Measurements from ENCODE around the gene HEBP1.

The HEBP1 gene

GRCh38 chr12:12930633-12931219 is 69.3 kb downstream of the HEBP1 start:
- no peak for DNase-seq (ENCODE audit: low spot score)
- no peak overlapping the region for H3K18ac ChIP-seq (ENCODE audit: low read length)
- H3K9me3 ChIP-seq (replicated peaks in 1 of 2; ENCODE audit: control insufficient read depth in 2 of 2, insufficient read depth in 1 of 2, low read depth in 1 of 2, low read length in 2 of 2) = peaks cover 0 to 6% of the 10 kb centered on the region in 2 donors

DNA sequence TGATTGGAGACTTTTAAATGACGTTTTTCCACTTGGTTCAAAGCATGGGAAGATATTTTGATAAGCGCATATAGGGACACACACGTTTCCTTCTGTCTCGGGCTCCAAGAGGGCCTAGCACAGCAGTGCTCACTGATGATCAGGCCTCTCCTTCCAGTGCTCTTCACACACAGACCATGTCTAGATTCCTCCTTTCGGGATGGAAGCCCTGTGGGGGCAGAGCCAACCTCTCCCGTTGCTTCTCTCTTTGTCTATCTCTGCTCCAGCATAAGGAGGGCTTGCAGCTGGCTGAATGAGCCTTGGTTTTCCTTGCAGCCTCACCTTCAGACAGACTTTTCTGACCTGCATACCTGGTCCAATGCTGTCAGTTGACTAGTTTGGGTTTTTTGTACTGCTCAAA is 70.4 kb downstream of the HEBP1 start:
- DNase-seq (ENCODE audit: low spot score) = no peak
- Histone ChIP-seq H3K9me3 (replicated peaks in 1 of 2; ENCODE audit: control insufficient read depth in 2 of 2, insufficient read depth in 1 of 2, low read depth in 1 of 2, low read length in 2 of 2) (peaks cover 0 to 6% of the 10 kb centered on the region in 2 donors), H4K91ac (ENCODE audit: low read depth, low read length, poor library complexity) (no peak overlapping the region), H4K8ac (ENCODE audit: low read depth, low read length) (no peak overlapping the region), H3K27ac (replicated peaks; ENCODE audit: low read length) (no peak overlapping the region), H2BK5ac (ENCODE audit: low read length) (no peak overlapping the region), H3K4me1 (ENCODE audit: control insufficient read depth in 2 of 2, insufficient read depth in 1 of 2, low read depth in 1 of 2, low read length in 2 of 2) (peaks cover 2 to 10% of the 10 kb centered on the region in 2 donors), H2BK15ac (ENCODE audit: low read length) (no peak overlapping the region), H2BK120ac (ENCODE audit: low read depth, low read length) (no peak overlapping the region), H3K14ac (ENCODE audit: low read length) (no peak overlapping the region), H3K27me3 (ENCODE audit: control insufficient read depth in 3 of 3, insufficient read depth in 3 of 3, low read depth in 1 of 3, low read length in 3 of 3) (no peaks in the 10 kb centered on the region), H3K18ac (ENCODE audit: low read length) (no peak overlapping the region), H2AFZ (ENCODE audit: low read length) (no peak overlapping the region), H3K36me3 (replicated peaks in 1 of 2; ENCODE audit: control insufficient read depth in 2 of 2, insufficient read depth in 2 of 2, low read length in 2 of 2) (no peaks in the 10 kb centered on the region), H3K79me1 (ENCODE audit: low read depth, low read length) (no peaks in the 10 kb centered on the region), H2AK5ac (ENCODE audit: low read depth, low read length) (no peak overlapping the region), H3K23ac (ENCODE audit: low read depth, low read length, poor library complexity) (no peak overlapping the region), H3K4me3 (ENCODE audit: low read length in 2 of 2) (no peak overlapping the region), H3K9ac (ENCODE audit: low read depth, low read length, poor library complexity) (no peak overlapping the region), H2BK12ac (ENCODE audit: low read length) (no peak overlapping the region), H3K4me2 (ENCODE audit: insufficient read depth, low read length, poor library complexity, severe bottlenecking) (no peak overlapping the region), H3K4ac (ENCODE audit: low read length) (no peak overlapping the region)
- WGBS, 2 donors (ENCODE audit: extremely low coverage in 2 of 2, insufficient read length in 2 of 2, insufficient replicate concordance in 1 of 2) = no CpG with 5 or more reads among the region's 6 CpGs

More at GRCh38 chr12:12930633-12931219, 69.3 kb downstream of the HEBP1 start:
- Histone ChIP-seq H3K4me3 (ENCODE audit: low read length in 2 of 2) (no peak overlapping the region), H3K14ac (ENCODE audit: low read length) (no peak overlapping the region), H3K27me3 (ENCODE audit: control insufficient read depth in 3 of 3, insufficient read depth in 3 of 3, low read depth in 1 of 3, low read length in 3 of 3) (no peaks in the 10 kb centered on the region), H3K36me3 (replicated peaks in 1 of 2; ENCODE audit: control insufficient read depth in 2 of 2, insufficient read depth in 2 of 2, low read length in 2 of 2) (no peaks in the 10 kb centered on the region), H2BK12ac (ENCODE audit: low read length) (no peak overlapping the region), H3K79me1 (ENCODE audit: low read depth, low read length) (no peaks in the 10 kb centered on the region), H3K4me1 (ENCODE audit: control insufficient read depth in 2 of 2, insufficient read depth in 1 of 2, low read depth in 1 of 2, low read length in 2 of 2) (peaks cover 2 to 8% of the 10 kb centered on the region in 2 donors), H4K91ac (ENCODE audit: low read depth, low read length, poor library complexity) (no peak overlapping the region), H2BK5ac (ENCODE audit: low read length) (no peak overlapping the region), H3K4me2 (ENCODE audit: insufficient read depth, low read length, poor library complexity, severe bottlenecking) (no peak overlapping the region), H3K27ac (replicated peaks; ENCODE audit: low read length) (no peak overlapping the region), H3K4ac (ENCODE audit: low read length) (no peak overlapping the region), H3K9ac (ENCODE audit: low read depth, low read length, poor library complexity) (no peak overlapping the region), H4K8ac (ENCODE audit: low read depth, low read length) (no peak overlapping the region), H2BK15ac (ENCODE audit: low read length) (no peak overlapping the region), H2BK120ac (ENCODE audit: low read depth, low read length) (no peak overlapping the region), H2AK5ac (ENCODE audit: low read depth, low read length) (no peak overlapping the region), H3K23ac (ENCODE audit: low read depth, low read length, poor library complexity) (no peak overlapping the region), H2AFZ (ENCODE audit: low read length) (no peak overlapping the region)
- no CpG with 5 or more reads among the region's 2 CpGs for WGBS, 2 donors (ENCODE audit: extremely low coverage in 2 of 2, insufficient read length in 2 of 2, insufficient replicate concordance in 1 of 2)

DNA sequence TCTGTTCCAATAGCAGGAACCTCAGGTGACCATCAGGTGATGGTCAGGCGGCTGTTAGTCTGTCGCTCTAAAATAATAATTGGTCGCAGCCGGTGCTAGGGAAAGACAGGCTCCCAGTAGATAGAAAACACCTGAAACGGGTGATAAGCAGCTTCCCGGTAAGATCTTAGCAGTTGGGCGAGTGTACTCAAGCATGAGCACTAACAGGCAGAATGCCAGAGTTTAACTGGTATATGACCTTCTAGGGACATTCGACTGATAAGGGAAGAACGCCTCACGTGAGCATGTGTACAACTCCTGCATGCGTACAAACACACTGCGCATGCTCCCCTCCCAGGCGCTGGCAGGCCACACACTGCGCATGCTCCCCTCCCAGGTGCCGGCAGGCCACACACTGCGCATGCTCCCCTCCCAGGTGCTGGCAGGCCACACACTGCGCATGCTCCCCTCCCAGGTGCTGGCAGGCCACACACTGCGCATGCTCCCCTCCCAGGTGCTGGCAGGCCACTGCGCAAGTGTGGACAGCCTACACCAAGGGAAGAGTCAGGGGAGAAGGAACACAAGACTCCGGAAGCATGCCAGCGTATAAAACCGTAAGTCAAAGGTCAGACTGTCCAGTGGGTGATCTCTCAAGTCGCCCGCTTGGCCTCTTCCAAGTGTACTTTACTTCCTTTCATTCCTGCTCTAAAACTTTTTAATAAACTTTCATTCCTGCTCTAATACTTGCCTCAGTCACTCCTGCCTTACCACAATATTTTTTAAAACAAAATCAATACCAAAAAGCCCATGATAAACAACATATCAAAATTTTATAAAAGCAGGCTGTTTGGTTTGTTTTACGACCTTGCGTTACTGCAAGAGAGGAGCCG is 72.6 kb downstream of the HEBP1 start:
- Histone ChIP-seq H2BK5ac (ENCODE audit: low read length) (no peak overlapping the region), H4K8ac (ENCODE audit: low read depth, low read length) (no peak overlapping the region), H4K91ac (ENCODE audit: low read depth, low read length, poor library complexity) (no peak overlapping the region), H3K18ac (ENCODE audit: low read length) (no peak overlapping the region), H2AK5ac (ENCODE audit: low read depth, low read length) (no peak overlapping the region), H3K36me3 (replicated peaks in 1 of 2; ENCODE audit: control insufficient read depth in 2 of 2, insufficient read depth in 2 of 2, low read length in 2 of 2) (no peaks in the 10 kb centered on the region), H3K27ac (replicated peaks; ENCODE audit: low read length) (no peak overlapping the region), H3K79me1 (ENCODE audit: low read depth, low read length) (no peaks in the 10 kb centered on the region), H2BK15ac (ENCODE audit: low read length) (no peak overlapping the region), H2BK12ac (ENCODE audit: low read length) (no peak overlapping the region), H3K4me1 (ENCODE audit: control insufficient read depth in 2 of 2, insufficient read depth in 1 of 2, low read depth in 1 of 2, low read length in 2 of 2) (peaks cover 2% of the 10 kb centered on the region in 2 donors), H2BK120ac (ENCODE audit: low read depth, low read length) (no peak overlapping the region), H3K23ac (ENCODE audit: low read depth, low read length, poor library complexity) (no peak overlapping the region), H3K14ac (ENCODE audit: low read length) (no peak overlapping the region), H3K4me3 (ENCODE audit: low read length in 2 of 2) (no peak overlapping the region), H3K27me3 (ENCODE audit: control insufficient read depth in 3 of 3, insufficient read depth in 3 of 3, low read depth in 1 of 3, low read length in 3 of 3) (no peaks in the 10 kb centered on the region), H3K4ac (ENCODE audit: low read length) (no peak overlapping the region), H2AFZ (ENCODE audit: low read length) (no peak overlapping the region), H3K9me3 (replicated peaks in 1 of 2; ENCODE audit: control insufficient read depth in 2 of 2, insufficient read depth in 1 of 2, low read depth in 1 of 2, low read length in 2 of 2) (peaks cover 0 to 6% of the 10 kb centered on the region in 2 donors), H3K4me2 (ENCODE audit: insufficient read depth, low read length, poor library complexity, severe bottlenecking) (no peak overlapping the region), H3K9ac (ENCODE audit: low read depth, low read length, poor library complexity) (no peak overlapping the region)
- no peak for DNase-seq (ENCODE audit: low spot score)
- no CpG with 5 or more reads among the region's 27 CpGs for WGBS, 2 donors (ENCODE audit: extremely low coverage in 2 of 2, insufficient read length in 2 of 2, insufficient replicate concordance in 1 of 2)

DNA sequence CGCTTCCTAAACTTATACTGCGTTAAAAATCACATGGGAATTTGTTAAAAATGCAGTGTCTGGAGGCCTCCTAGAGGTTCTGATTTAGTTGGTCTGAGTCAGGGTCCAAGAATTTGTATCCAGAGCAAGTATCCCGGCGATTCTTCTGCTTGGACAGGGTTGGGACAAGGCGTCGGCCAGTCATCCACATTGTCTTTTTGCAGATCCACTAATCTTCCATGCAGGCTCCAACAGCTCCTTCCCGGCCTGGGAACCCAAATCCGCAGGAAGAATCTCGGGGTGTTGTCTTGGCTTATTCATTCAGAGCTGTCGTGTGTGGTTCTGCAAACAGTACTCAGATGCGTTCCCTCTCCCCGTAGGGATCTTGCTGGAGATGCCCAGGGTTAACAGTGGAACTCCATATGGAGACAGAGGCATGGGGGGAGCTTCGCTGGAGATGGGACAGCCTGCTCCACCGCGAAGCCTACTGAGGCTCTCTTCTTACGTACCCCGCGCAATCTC is 73.4 kb downstream of the HEBP1 start:
- Histone ChIP-seq H3K9ac (ENCODE audit: low read depth, low read length, poor library complexity) (no peak overlapping the region), H4K8ac (ENCODE audit: low read depth, low read length) (no peak overlapping the region), H3K4me1 (ENCODE audit: control insufficient read depth in 2 of 2, insufficient read depth in 1 of 2, low read depth in 1 of 2, low read length in 2 of 2) (peaks cover 2% of the 10 kb centered on the region in 2 donors), H3K79me1 (ENCODE audit: low read depth, low read length) (no peaks in the 10 kb centered on the region), H3K14ac (ENCODE audit: low read length) (no peak overlapping the region), H3K9me3 (replicated peaks in 1 of 2; ENCODE audit: control insufficient read depth in 2 of 2, insufficient read depth in 1 of 2, low read depth in 1 of 2, low read length in 2 of 2) (peaks cover 0 to 6% of the 10 kb centered on the region in 2 donors), H2BK15ac (ENCODE audit: low read length) (no peak overlapping the region), H3K36me3 (replicated peaks in 1 of 2; ENCODE audit: control insufficient read depth in 2 of 2, insufficient read depth in 2 of 2, low read length in 2 of 2) (no peaks in the 10 kb centered on the region), H4K91ac (ENCODE audit: low read depth, low read length, poor library complexity) (no peak overlapping the region), H3K4ac (ENCODE audit: low read length) (no peak overlapping the region), H3K27ac (replicated peaks; ENCODE audit: low read length) (no peak overlapping the region), H2BK12ac (ENCODE audit: low read length) (no peak overlapping the region), H3K4me3 (ENCODE audit: low read length in 2 of 2) (no peak overlapping the region), H2BK120ac (ENCODE audit: low read depth, low read length) (no peak overlapping the region), H3K18ac (ENCODE audit: low read length) (no peak overlapping the region), H2BK5ac (ENCODE audit: low read length) (no peak overlapping the region), H2AK5ac (ENCODE audit: low read depth, low read length) (no peak overlapping the region), H3K4me2 (ENCODE audit: insufficient read depth, low read length, poor library complexity, severe bottlenecking) (no peak overlapping the region), H3K27me3 (ENCODE audit: control insufficient read depth in 3 of 3, insufficient read depth in 3 of 3, low read depth in 1 of 3, low read length in 3 of 3) (no peaks in the 10 kb centered on the region), H3K23ac (ENCODE audit: low read depth, low read length, poor library complexity) (no peak overlapping the region), H2AFZ (ENCODE audit: low read length) (no peak overlapping the region)
- DNase-seq (ENCODE audit: low spot score) = no peak
- no CpG with 5 or more reads among the region's 18 CpGs for WGBS, 2 donors (ENCODE audit: extremely low coverage in 2 of 2, insufficient read length in 2 of 2, insufficient replicate concordance in 1 of 2)

Data from neuronal stem cell (in vitro differentiated cells).